Measurements from ENCODE around the gene ANKS1B.

ANKS1B gene

DNA sequence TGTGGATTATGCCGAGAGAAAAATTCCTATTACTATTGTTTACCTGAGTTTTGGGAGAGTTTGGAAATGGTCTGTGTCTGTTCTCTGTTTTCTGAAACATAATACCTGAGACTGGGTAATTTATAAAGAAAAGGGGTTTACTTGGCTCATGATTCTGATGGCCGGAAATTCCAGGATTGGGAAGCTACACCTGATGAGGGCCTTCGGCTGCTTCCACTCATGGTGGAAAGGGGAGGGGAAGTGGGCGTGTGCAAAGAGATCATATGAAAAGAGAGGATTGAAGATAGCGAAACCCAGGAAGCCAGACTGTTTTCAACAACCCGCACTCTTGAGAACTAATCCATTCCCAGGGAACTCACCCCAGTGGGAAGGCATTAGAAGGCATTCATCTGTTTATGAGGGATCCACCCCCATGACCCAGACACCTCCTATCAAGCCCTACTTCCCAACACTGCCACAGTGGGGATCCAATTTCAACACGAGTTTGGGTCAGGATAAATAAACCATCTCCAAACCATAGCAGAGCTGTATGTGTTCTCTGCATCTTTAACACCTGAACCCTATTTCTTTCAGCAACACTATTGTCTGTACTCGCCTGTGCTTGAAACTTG is 1288.6 kb downstream of the ANKS1B start:
- TF ChIP-seq, protein P1, sequence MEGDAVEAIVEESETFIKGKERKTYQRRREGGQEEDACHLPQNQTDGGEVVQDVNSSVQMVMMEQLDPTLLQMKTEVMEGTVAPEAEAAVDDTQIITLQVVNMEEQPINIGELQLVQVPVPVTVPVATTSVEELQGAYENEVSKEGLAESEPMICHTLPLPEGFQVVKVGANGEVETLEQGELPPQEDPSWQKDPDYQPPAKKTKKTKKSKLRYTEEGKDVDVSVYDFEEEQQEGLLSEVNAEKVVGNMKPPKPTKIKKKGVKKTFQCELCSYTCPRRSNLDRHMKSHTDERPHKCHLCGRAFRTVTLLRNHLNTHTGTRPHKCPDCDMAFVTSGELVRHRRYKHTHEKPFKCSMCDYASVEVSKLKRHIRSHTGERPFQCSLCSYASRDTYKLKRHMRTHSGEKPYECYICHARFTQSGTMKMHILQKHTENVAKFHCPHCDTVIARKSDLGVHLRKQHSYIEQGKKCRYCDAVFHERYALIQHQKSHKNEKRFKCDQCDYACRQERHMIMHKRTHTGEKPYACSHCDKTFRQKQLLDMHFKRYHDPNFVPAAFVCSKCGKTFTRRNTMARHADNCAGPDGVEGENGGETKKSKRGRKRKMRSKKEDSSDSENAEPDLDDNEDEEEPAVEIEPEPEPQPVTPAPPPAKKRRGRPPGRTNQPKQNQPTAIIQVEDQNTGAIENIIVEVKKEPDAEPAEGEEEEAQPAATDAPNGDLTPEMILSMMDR (conservative IDR thresholded peaks at IDR 0.05; ENCODE audit: low read depth): no peak
- ChIA-PET POLR2A (ENCODE audit: low non-redundant PET) (no interaction called here), CTCF (interaction anchor here (0.6 kb wide), 1 partner anchor 60 kb away, joined by 4 read pairs; no protein-coding TSS in a partner anchor)
- DNase-seq (ENCODE audit: low spot score): no peak
- no peak overlapping the region for H3K27ac ChIP-seq

DNA sequence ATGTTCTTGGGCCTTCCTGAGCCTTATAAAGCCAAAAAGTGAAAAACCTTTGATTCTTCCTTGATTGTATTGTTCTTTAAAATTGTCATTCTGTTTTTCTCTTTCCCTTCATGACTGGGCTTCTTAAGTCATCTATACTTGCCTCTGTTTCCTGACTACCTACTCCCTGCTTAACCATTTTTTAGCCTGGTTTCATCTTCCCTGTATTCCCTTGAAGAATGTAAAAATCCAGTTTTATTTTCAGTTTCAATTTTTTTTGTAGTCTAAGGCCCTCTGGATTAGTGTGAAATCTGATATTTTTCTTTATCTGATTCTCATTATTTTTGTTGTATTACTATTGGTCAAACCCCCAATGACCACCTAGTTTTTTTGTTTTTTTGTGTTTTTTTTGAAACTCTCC is 1293.4 kb downstream of the ANKS1B start:
- DNase-seq (ENCODE audit: low spot score): no peak
- ChIA-PET POLR2A (ENCODE audit: low non-redundant PET) (no interaction called here), CTCF (no interaction called here)
- TF ChIP-seq, protein P1 (conservative IDR thresholded peaks at IDR 0.05; ENCODE audit: low read depth): no peak
- H3K27ac ChIP-seq: no peak overlapping the region

DNA sequence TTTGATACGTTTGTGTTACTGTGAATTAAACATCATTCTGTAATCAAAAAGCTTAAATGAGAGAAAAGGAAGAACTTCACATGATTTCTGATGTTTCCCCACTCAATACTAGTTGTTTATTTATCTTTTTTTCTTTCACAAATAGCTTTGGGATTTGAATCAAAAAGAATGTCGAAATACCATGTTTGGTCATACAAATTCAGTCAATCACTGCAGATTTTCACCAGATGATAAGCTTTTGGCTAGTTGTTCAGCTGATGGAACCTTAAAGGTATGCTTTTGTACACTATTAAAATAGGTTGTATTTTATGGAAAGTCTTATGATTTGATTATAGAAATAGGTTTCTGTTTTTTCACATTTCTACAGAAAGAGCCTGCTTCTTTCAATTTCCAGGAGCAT is 1298.1 kb downstream of the ANKS1B start:
- POLR2A ChIA-PET (ENCODE audit: low non-redundant PET): no interaction called here

More for the DNA sequence above, 1298.1 kb downstream of the ANKS1B start:
- TF ChIP-seq, protein P1 (conservative IDR thresholded peaks at IDR 0.05; ENCODE audit: low read depth): no peak
- CTCF ChIA-PET: no interaction called here
- H3K27ac ChIP-seq: no peak overlapping the region
- DNase-seq (ENCODE audit: low spot score): no peak
